GM19452 (cell line): ENCODE results near the gene FANCB.

Experiments
- ATAC-seq: cut with Tn5 transposase; IDR thresholded peaks from one replicate; pipeline ENCODE4 v1.9.1; 2021; ENCODE audit not compliant: unreplicated experiment

Gene FANCB

GRCh38 chrX:14872851-14873675, at the start of gene FANCB, which contains the start of gene MOSPD2:
FANCB (minus strand) TSS chrX:14873069; CDS start chrX:14865510, 7,559 bp downstream.
MOSPD2 (plus strand) TSS chrX:14873421; CDS start chrX:14873529, 108 bp downstream.
- peak; percentile 96 for ATAC-seq

GRCh38 chrX:14922437-14922836, 49.6 kb upstream of the FANCB start:
- ATAC-seq: no peak

GRCh38 chrX:14920196-14920595, 47.3 kb upstream of the FANCB start:
- no peak for ATAC-seq

GRCh38 chrX:14919407-14919806, 46.5 kb upstream of the FANCB start:
- no peak for ATAC-seq

- ATAC-seq: no peak
These were observed 43.3 kb upstream of the FANCB start for GRCh38 chrX:14916017-14916674.

GRCh38 chrX:14915596-14915995, 42.7 kb upstream of the FANCB start:
- ATAC-seq: no peak

- no peak for ATAC-seq
These were observed 40.4 kb upstream of the FANCB start for GRCh38 chrX:14913241-14913640.

- no peak for ATAC-seq
These were observed 31.0 kb upstream of the FANCB start for GRCh38 chrX:14903891-14904290.

- ATAC-seq: no peak
These were observed 29.7 kb upstream of the FANCB start for GRCh38 chrX:14902537-14902936.

GRCh38 chrX:14899607-14900006, 26.7 kb upstream of the FANCB start:
- peak; percentile 89 for ATAC-seq

GRCh38 chrX:14897042-14897441, 24.2 kb upstream of the FANCB start:
- no peak for ATAC-seq

- ATAC-seq: no peak
These were observed 23.4 kb upstream of the FANCB start for GRCh38 chrX:14896273-14896672.

- no peak for ATAC-seq
These were observed 13.4 kb upstream of the FANCB start for GRCh38 chrX:14886252-14886651.

GRCh38 chrX:14884714-14885113, 11.8 kb upstream of the FANCB start:
- ATAC-seq: no peak

- no peak for ATAC-seq
These were observed 11.0 kb upstream of the FANCB start for GRCh38 chrX:14883826-14884225.

GRCh38 chrX:14875624-14876023, 2.8 kb upstream of the FANCB start:
- no peak for ATAC-seq

- ATAC-seq: no peak
These were observed 794 bp upstream of the FANCB start for GRCh38 chrX:14873676-14874049.

GRCh38 chrX:14872355-14872754, 514 bp downstream of the FANCB start:
- no peak for ATAC-seq

GRCh38 chrX:14871767-14872166, 1.1 kb downstream of the FANCB start:
- ATAC-seq: no peak

GRCh38 chrX:14865201-14865600, 7.7 kb downstream of the FANCB start:
- ATAC-seq: no peak

GRCh38 chrX:14864631-14865030, 8.2 kb downstream of the FANCB start:
- no peak for ATAC-seq

- ATAC-seq: no peak
These were observed 21.3 kb downstream of the FANCB start for GRCh38 chrX:14851526-14851925.
